PC-9 (cell line): ENCODE results near the gene ZC3H11A. TPM values are rescaled to one million over a fixed set of nuclear protein-coding genes. Genes with fewer than 3 reads are reported as not detected.

Experiments
- BruUV-seq: library from RNA; stranded (reverse); fragments of 400-500 nt; replicated peaks from 2 replicates; lab custom pipeline; 2021; lab: Mats Ljungman, UMichigan
- CTCF ChIA-PET: fragments of 300-600 bp; sonication (Branson Sonifier 250); formaldehyde crosslinking; loops from one replicate; lab custom pipeline; 2022; ENCODE audit warnings: antibody characterized with exemption; lab: Charles Lee
- POLR2A ChIA-PET: fragments of 300-600 bp; sonication (Branson Sonifier 250); formaldehyde crosslinking; loops from one replicate; lab custom pipeline; 2022; ENCODE audit warnings: antibody characterized with exemption; ENCODE audit not compliant: unreplicated experiment; lab: Charles Lee
- DNase-seq, 2 experiments: peaks; one replicate each; pipeline versions ENCODE4 v3.0.0 to v3.0.0-alpha.2; 2015 to 2022; ENCODE audit warnings: mixed read lengths in 1 of 2
- H2AFZ ChIP-seq: fragments of 200-600 bp; sonication (generic); 2 replicates; pipeline ENCODE4 v1.8.1; 2017; ENCODE audit warnings: antibody characterized with exemption
- H3F3A ChIP-seq: fragments of 200-600 bp; sonication (generic); 2 replicates; pipeline ENCODE4 v1.8.1; 2017; ENCODE audit warnings: antibody characterized with exemption, mild to moderate bottlenecking, low read depth; ENCODE audit not compliant: insufficient read depth
- H3K27ac ChIP-seq: fragments of 200-600 bp; sonication (generic); 2 replicates; pipeline ENCODE4 v1.6.1; 2016; ENCODE audit warnings: mixed run types
- H3K27me3 ChIP-seq: fragments of 200-600 bp; sonication (generic); 2 replicates; pipeline ENCODE4 v1.6.1; 2016; ENCODE audit warnings: low read depth, mixed run types; ENCODE audit not compliant: insufficient read depth
- H3K36me3 ChIP-seq: fragments of 200-600 bp; sonication (generic); 2 replicates; pipeline ENCODE4 v1.6.1; 2016; ENCODE audit warnings: low read depth, mixed run types
- H3K4me1 ChIP-seq: fragments of 200-600 bp; sonication (generic); replicated peaks from 2 replicates; pipeline ENCODE4 v1.6.1; 2016; ENCODE audit warnings: mixed run types; ENCODE audit not compliant: insufficient read depth
- H3K4me2 ChIP-seq: fragments of 200-600 bp; sonication (generic); 2 replicates; pipeline ENCODE4 v1.6.1; 2017; ENCODE audit warnings: mixed run types
- H3K4me3 ChIP-seq: fragments of 200-600 bp; sonication (generic); 2 replicates; pipeline ENCODE4 v1.6.1; 2016; ENCODE audit warnings: mixed run types
- H3K79me2 ChIP-seq: fragments of 200-600 bp; sonication (generic); 2 replicates; pipeline ENCODE4 v1.6.1; 2017; ENCODE audit warnings: low read depth, mixed run types
- H3K9me2 ChIP-seq: fragments of 200-600 bp; sonication (generic); 2 replicates; pipeline ENCODE4 v1.8.1; 2017; ENCODE audit warnings: mild to moderate bottlenecking; ENCODE audit not compliant: insufficient read depth
- H3K9me3 ChIP-seq: fragments of 200-600 bp; sonication (generic); 2 replicates; pipeline ENCODE4 v1.8.1; 2016; ENCODE audit warnings: low read depth; ENCODE audit not compliant: insufficient read depth
- H4K20me1 ChIP-seq: fragments of 200-600 bp; sonication (generic); 2 replicates; pipeline ENCODE4 v1.8.1; 2017; ENCODE audit not compliant: insufficient read depth
- EZH2 ChIP-seq: fragments of 200-600 bp; sonication (generic); IDR thresholded peaks from 2 replicates; pipeline ENCODE4 v1.8.0; 2017; ENCODE audit warnings: antibody characterized with exemption, low read depth
- intact Hi-C: fragments of 100-400 bp; cut with micrococcal nuclease; formaldehyde crosslinking; loops from one replicate; pipeline ENCODE4 v1.10.0; 2022; ENCODE audit not compliant: unreplicated experiment
- total RNA-seq: library from RNA; stranded (reverse); gene quantifications from 2 replicates; pipeline ENCODE4 v1.2.3, GENCODE V29; 2021
- TF ChIP-seq, protein P1 (sequence below): fragments of 200-600 bp; sonication (generic); conservative IDR thresholded peaks from 2 replicates; pipeline ENCODE4 v1.6.1; 2017; ENCODE audit warnings: mixed run types, antibody characterized with exemption, mild to moderate bottlenecking, moderate library complexity

The ZC3H11A gene
- total RNA-seq, 1 experiment from 2014 or later: 91.1 TPM

DNA sequence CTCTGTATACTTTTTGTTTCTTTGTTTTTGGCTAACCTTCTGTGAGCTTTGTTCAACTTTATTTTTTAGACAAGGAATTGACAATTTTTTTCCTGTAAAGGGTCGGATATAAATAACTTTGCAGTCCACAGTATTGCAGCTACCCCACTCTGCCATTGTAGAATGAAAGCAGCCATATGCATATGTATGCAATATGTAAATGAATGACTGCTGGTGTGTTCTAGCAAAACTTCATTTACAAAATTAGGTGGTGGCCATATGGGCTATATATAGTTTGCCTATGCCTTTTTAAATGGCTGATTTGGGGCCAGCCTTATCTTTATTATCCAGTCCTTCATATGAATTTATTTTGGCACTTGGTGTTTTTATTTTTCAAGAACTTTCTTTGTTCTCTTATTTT lies 48.0 kb downstream of the ZC3H11A start:
- Histone ChIP-seq H3K4me1 (no peaks in the 10 kb centered on the region), H2AFZ (no peak overlapping the region), H3K27me3 (no peaks in the 10 kb centered on the region), H3K4me2 (no peak overlapping the region), H3K36me3 (peaks cover 60% of the 10 kb centered on the region), H3F3A (peaks cover 41% of the 10 kb centered on the region), H3K27ac (no peak overlapping the region), H3K79me2 (no peaks in the 10 kb centered on the region; the same call in 1 of the 2 replicates), H3K4me3 (no peak overlapping the region), H3K9me2 (no peaks in the 10 kb centered on the region), H4K20me1 (peaks cover 12% of the 10 kb centered on the region; the same call in 1 of the 2 replicates), H3K9me3 (no peaks in the 10 kb centered on the region)
- DNase-seq: no peak
- POLR2A ChIA-PET: interaction anchor here (0.6 kb wide), 1 partner anchor 369 kb away, joined by 3 read pairs; no protein-coding TSS in a partner anchor
- intact Hi-C loops: no loop called here
- CTCF ChIA-PET: no interaction called here
- no TSS peak for BruUV-seq
- TF ChIP-seq EZH2: no peak
- TF ChIP-seq, protein P1, sequence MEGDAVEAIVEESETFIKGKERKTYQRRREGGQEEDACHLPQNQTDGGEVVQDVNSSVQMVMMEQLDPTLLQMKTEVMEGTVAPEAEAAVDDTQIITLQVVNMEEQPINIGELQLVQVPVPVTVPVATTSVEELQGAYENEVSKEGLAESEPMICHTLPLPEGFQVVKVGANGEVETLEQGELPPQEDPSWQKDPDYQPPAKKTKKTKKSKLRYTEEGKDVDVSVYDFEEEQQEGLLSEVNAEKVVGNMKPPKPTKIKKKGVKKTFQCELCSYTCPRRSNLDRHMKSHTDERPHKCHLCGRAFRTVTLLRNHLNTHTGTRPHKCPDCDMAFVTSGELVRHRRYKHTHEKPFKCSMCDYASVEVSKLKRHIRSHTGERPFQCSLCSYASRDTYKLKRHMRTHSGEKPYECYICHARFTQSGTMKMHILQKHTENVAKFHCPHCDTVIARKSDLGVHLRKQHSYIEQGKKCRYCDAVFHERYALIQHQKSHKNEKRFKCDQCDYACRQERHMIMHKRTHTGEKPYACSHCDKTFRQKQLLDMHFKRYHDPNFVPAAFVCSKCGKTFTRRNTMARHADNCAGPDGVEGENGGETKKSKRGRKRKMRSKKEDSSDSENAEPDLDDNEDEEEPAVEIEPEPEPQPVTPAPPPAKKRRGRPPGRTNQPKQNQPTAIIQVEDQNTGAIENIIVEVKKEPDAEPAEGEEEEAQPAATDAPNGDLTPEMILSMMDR: no peak

Other genes starting within 250 kb of the ZC3H11A start
- gene ATP2B4, start 168.8 kb upstream of the ZC3H11A start, total RNA-seq: 31.2 and 39.7 TPM in 2 replicates
- gene LAX1, start 30.4 kb upstream of the ZC3H11A start, total RNA-seq: not detected in 2 replicates
- gene ZBED6, start within 50 bp of the ZC3H11A start, total RNA-seq: 22.7 and 32.7 TPM in 2 replicates
- gene SNRPE, start 66.0 kb downstream of the ZC3H11A start, total RNA-seq: 201 and 218 TPM in 2 replicates